Endothelial cell of umbilical vein (primary cell): ENCODE measurements around the gene BCO1.

Experiments used
- EZH2 ChIP-seq: IDR thresholded peaks from 2 replicates; pipeline ENCODE4 v1.6.1; 2012; ENCODE audit warnings: borderline replicate concordance, low read depth, mild to moderate bottlenecking, moderate library complexity, low read length, inconsistent platforms; ENCODE audit not compliant: severe bottlenecking
- POLR2AphosphoS5 ChIP-seq: IDR thresholded peaks from 2 replicates; pipeline ENCODE4 v1.6.1; 2012; ENCODE audit warnings: low read depth, mild to moderate bottlenecking, control low read depth, low read length, moderate library complexity; ENCODE audit not compliant: insufficient read depth
- TF ChIP-seq, protein P1 (sequence below), 2 donors: IDR thresholded peaks; 1 replicate in 1 of 2; 2 replicates in 1 of 2; pipeline ENCODE4 v1.5.1; 2011; ENCODE audit warnings: low read length in 2 of 2, mild to moderate bottlenecking in 2 of 2, moderate library complexity in 2 of 2, control low read depth in 1 of 2, inconsistent platforms in 1 of 2, low read depth in 1 of 2; ENCODE audit not compliant: insufficient read depth in 1 of 2; ENCODE audit errors: extremely low read depth in 1 of 2

DNA sequence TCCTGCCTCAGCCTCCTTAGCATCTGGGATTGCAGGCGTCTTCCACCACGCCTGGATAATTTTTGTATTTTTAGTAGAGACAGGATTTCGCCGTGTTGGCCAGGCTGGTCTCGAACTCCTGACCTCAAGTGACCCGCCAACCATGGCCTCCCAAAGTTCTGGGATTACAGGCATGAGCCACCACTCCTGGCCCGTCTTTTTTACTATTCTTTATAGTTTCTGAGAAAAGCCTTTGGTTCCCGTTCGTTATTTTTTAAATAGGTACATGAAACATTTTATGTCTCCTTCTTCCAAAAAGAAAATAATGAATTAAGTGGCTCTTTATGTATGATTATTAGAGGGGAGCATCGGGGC, 570 bp upstream of the BCO1 start:
- TF ChIP-seq, protein P1, sequence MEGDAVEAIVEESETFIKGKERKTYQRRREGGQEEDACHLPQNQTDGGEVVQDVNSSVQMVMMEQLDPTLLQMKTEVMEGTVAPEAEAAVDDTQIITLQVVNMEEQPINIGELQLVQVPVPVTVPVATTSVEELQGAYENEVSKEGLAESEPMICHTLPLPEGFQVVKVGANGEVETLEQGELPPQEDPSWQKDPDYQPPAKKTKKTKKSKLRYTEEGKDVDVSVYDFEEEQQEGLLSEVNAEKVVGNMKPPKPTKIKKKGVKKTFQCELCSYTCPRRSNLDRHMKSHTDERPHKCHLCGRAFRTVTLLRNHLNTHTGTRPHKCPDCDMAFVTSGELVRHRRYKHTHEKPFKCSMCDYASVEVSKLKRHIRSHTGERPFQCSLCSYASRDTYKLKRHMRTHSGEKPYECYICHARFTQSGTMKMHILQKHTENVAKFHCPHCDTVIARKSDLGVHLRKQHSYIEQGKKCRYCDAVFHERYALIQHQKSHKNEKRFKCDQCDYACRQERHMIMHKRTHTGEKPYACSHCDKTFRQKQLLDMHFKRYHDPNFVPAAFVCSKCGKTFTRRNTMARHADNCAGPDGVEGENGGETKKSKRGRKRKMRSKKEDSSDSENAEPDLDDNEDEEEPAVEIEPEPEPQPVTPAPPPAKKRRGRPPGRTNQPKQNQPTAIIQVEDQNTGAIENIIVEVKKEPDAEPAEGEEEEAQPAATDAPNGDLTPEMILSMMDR (IDR thresholded peaks at IDR 0.05; ENCODE audit: extremely low read depth in 1 of 2, insufficient read depth in 1 of 2, low read depth in 1 of 2, low read length in 2 of 2): no peak
- TF ChIP-seq POLR2AphosphoS5 (no peak), EZH2 (no peak)
